BLaER1 treated with 17β-estradiol and CSF1 and Interleukin-3, amounts not matched to agents 10 nM and 100 nM (cell line): ENCODE results near the gene IGSF21.
A peak's percentile ranks its signal among the peaks of the same experiment; 100 is the strongest.

Experiments used
- H3K27ac ChIP-seq, 11 experiments: shearing (Covaris generic); formaldehyde crosslinking; 2 replicates each; pipeline ENCODE4 v1.8.1; 2022
- H3K27me3 ChIP-seq, 11 experiments: shearing (Covaris generic); formaldehyde crosslinking; 2 replicates each; pipeline ENCODE4 v1.8.1; 2022
- H3K36me3 ChIP-seq, 11 experiments: shearing (Covaris generic); formaldehyde crosslinking; 2 replicates each; pipeline ENCODE4 v1.8.1; 2022
- H3K4me1 ChIP-seq, 10 experiments: shearing (Covaris generic); formaldehyde crosslinking; 2 replicates each; pipeline ENCODE4 v1.8.1; 2022
- H3K4me2 ChIP-seq, 11 experiments: shearing (Covaris generic); formaldehyde crosslinking; 2 replicates each; pipeline ENCODE4 v1.8.1; 2022
- H3K4me3 ChIP-seq, 10 experiments: shearing (Covaris generic); formaldehyde crosslinking; 2 replicates each; pipeline ENCODE4 v1.8.1; 2022
- H3K9ac ChIP-seq, 11 experiments: shearing (Covaris generic); formaldehyde crosslinking; 2 replicates each; pipeline ENCODE4 v1.8.1; 2022
- H3K9me3 ChIP-seq, 11 experiments: shearing (Covaris generic); formaldehyde crosslinking; replicated peaks in 1 of 11; 2 replicates each; pipeline ENCODE4 v1.8.1; 2022
- H4K20me1 ChIP-seq, 11 experiments: shearing (Covaris generic); formaldehyde crosslinking; 2 replicates each; pipeline ENCODE4 v1.8.1; 2022
- Cebpa-rat ChIP-seq, 11 experiments: shearing (Covaris generic); IDR thresholded peaks; 2 replicates each; pipeline ENCODE4 v1.8.1; 2022

Gene IGSF21

DNA sequence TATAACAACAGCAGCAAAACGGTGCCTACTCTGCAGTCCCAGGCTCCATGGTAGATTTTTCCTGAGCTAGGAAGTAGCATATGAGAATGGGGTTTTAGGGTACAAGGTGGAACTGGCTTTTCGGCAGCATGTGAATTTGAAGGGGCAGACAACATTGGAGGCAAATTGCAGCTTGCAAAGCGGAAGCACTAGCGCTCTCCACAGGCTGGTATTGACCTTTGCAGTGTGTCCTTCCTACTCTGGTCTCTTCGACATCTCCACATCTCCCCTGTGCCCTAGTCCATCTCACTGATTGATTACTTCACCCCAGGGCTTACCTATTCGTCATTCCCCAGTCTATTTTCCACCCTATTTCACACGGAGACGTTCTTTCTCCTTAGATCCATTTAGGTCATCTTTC is 13.0 kb downstream of the IGSF21 start:
- H3K4me1 ChIP-seq: peaks cover 0 to 39% (median 11%) of the 10 kb centered on the region in 10 experiments; a peak in 14 of 20 replicates
- no peaks in the 10 kb centered on the region for H3K36me3 ChIP-seq
- no peaks in the 10 kb centered on the region for H3K9me3 ChIP-seq
- H4K20me1 ChIP-seq: peaks cover 0 to 10% (median 0%) of the 10 kb centered on the region in 11 experiments; a peak in 1 of 22 replicates
- H3K4me3 ChIP-seq: no peak overlapping the region
- TF ChIP-seq Cebpa-rat (IDR thresholded peaks at IDR 0.05): no peak
- H3K9ac ChIP-seq: no peak overlapping the region
- H3K27ac ChIP-seq: no peak overlapping the region
- H3K27me3 ChIP-seq: no peaks in the 10 kb centered on the region; a peak in 1 of 22 replicates
- no peak overlapping the region for H3K4me2 ChIP-seq

- no peak for TF ChIP-seq Cebpa-rat (IDR thresholded peaks at IDR 0.05)
- H3K4me3 ChIP-seq: no peak overlapping the region
- no peak overlapping the region for H3K27ac ChIP-seq
- peaks cover 0 to 41% (median 11%) of the 10 kb centered on the region in 10 experiments; a peak in 14 of 20 replicates for H3K4me1 ChIP-seq
- no peaks in the 10 kb centered on the region for H3K36me3 ChIP-seq
- no peaks in the 10 kb centered on the region; a peak in 1 of 22 replicates for H3K27me3 ChIP-seq
- H3K4me2 ChIP-seq: no peak overlapping the region
- no peaks in the 10 kb centered on the region for H3K9me3 ChIP-seq
- H3K9ac ChIP-seq: no peak overlapping the region
- H4K20me1 ChIP-seq: peaks cover 0 to 14% (median 0%) of the 10 kb centered on the region in 11 experiments; a peak in 1 of 22 replicates
Observed at GRCh38 chr1:18121072-18121820, 13.6 kb downstream of the IGSF21 start.

- Histone ChIP-seq H3K4me1 (peaks cover 0 to 22% (median 1%) of the 10 kb centered on the region in 10 experiments; a peak in 11 of 20 replicates), H3K9me3 (no peaks in the 10 kb centered on the region), H3K4me2 (no peak overlapping the region), H3K9ac (no peak overlapping the region), H4K20me1 (0 out of 22 replicates have a peak, but pooled peaks cover 0 to 14% (median 0%) of the 10 kb centered on the region in 11 experiments), H3K27ac (no peak overlapping the region), H3K27me3 (no peaks in the 10 kb centered on the region; a peak in 1 of 22 replicates), H3K4me3 (no peak overlapping the region), H3K36me3 (no peaks in the 10 kb centered on the region)
- TF ChIP-seq Cebpa-rat (IDR thresholded peaks at IDR 0.05): no peak
Observed at GRCh38 chr1:18123467-18123992, 15.9 kb downstream of the IGSF21 start.

DNA sequence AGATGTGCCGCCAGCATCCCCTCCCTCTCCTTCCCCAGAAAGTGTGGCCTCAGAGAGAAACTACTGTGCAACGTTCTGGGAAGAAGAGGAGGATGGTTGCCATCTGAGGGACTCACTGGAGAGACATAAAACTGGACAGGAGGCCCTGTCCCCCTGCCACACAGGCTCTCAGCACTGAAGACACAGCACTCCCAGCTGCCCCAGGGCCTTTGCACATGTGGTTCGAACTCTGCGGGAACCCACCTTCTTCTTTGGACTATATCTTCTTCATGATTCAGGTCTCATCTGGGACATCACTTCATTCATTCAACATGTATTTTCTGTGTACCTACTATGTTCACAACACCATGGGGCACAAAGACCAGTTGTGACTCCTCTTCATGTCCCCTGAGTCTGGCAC is 17.4 kb downstream of the IGSF21 start:
- Histone ChIP-seq H3K27me3 (no peaks in the 10 kb centered on the region; a peak in 1 of 22 replicates), H3K4me1 (peaks cover 0 to 10% (median 0%) of the 10 kb centered on the region in 10 experiments; a peak in 4 of 20 replicates), H3K36me3 (no peaks in the 10 kb centered on the region), H3K9me3 (no peaks in the 10 kb centered on the region), H3K4me3 (no peak overlapping the region), H3K27ac (no peak overlapping the region), H3K9ac (no peak overlapping the region), H3K4me2 (no peak overlapping the region), H4K20me1 (0 out of 22 replicates have a peak, but pooled peaks cover 0 to 14% (median 0%) of the 10 kb centered on the region in 11 experiments)
- TF ChIP-seq Cebpa-rat (IDR thresholded peaks at IDR 0.05): no peak

DNA sequence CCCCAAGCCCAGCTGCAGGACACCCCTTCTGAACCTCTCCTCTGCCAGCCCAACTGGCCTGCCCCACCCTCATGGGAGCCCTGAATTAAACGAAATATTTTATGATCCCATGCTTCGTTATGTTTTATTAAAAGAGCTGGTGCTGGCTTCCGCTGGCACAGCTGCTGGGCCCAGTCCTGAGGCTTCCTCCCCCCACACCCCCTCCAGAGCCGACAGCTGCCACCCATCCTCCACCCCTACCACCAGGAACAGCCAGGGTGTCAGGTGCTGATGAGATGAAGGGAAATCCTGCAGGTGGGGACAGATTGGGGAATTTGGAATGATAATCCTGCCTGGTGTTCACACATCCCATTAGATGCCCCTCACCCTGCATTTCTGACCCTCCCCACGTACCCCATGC is 19.0 kb downstream of the IGSF21 start:
- Histone ChIP-seq H3K36me3 (no peaks in the 10 kb centered on the region), H3K9ac (no peak overlapping the region), H3K27me3 (no peaks in the 10 kb centered on the region), H3K4me3 (no peak overlapping the region), H4K20me1 (peaks cover 0 to 14% (median 0%) of the 10 kb centered on the region in 11 experiments; a peak in 1 of 22 replicates), H3K9me3 (no peaks in the 10 kb centered on the region), H3K4me1 (peaks cover 0 to 10% (median 0%) of the 10 kb centered on the region in 10 experiments; a peak in 4 of 20 replicates), H3K27ac (no peak overlapping the region), H3K4me2 (peak overlapping the region in 2 of 11 experiments; percentile 43 to 51; a peak in 3 of 22 replicates)
- no peak for TF ChIP-seq Cebpa-rat (IDR thresholded peaks at IDR 0.05)

DNA sequence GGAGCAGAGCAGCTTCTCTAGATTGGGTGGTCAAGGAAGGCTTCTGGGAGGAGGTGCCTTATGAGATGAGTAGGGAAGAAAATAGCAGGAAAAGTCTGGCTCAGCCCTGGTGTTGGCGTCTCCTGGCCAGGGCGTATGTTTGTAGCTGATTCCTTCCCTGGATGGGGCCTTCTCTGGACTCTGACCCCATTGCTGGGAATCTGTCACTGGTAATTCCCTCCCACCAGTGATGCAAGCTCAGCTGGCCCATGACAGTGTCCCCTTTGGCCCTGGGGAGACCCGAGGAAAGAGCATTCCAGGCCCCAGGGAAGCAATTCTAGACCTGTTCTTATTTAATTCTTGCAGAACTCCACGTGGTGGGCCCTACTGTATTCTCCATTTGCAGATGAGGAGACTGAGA is 20.7 kb downstream of the IGSF21 start:
- Histone ChIP-seq H4K20me1 (peaks cover 0 to 14% (median 0%) of the 10 kb centered on the region in 11 experiments; a peak in 3 of 22 replicates), H3K4me2 (no peak overlapping the region), H3K9ac (no peak overlapping the region), H3K27ac (no peak overlapping the region), H3K9me3 (no peaks in the 10 kb centered on the region), H3K36me3 (no peaks in the 10 kb centered on the region), H3K27me3 (no peaks in the 10 kb centered on the region), H3K4me1 (peaks cover 0 to 10% (median 0%) of the 10 kb centered on the region in 10 experiments; a peak in 4 of 20 replicates), H3K4me3 (no peak overlapping the region)
- no peak for TF ChIP-seq Cebpa-rat (IDR thresholded peaks at IDR 0.05)

DNA sequence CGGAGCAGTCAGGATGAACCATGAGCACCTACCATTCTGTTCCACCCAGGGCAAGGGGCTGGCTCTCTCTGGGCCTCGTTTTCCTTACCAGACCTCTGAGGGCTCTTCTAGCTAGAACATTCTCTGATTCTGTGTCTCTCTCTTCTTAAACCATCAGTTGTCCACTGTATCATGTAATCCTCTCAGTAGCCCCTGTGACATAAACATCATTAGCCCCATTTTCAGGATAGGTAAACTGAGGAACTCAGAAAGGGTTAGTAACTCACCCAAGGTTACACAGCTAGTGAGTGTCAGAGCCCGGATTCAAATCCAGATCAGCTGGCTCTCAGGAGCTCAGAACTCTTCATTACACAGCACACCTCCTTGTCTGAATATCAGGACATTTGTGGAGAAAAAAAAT is 22.8 kb downstream of the IGSF21 start:
- Histone ChIP-seq H4K20me1 (peaks cover 0 to 7% (median 0%) of the 10 kb centered on the region in 11 experiments; a peak in 3 of 22 replicates), H3K27ac (no peak overlapping the region), H3K4me2 (no peak overlapping the region), H3K4me3 (no peak overlapping the region), H3K36me3 (no peaks in the 10 kb centered on the region), H3K9ac (no peak overlapping the region), H3K9me3 (no peaks in the 10 kb centered on the region), H3K27me3 (no peaks in the 10 kb centered on the region), H3K4me1 (peaks cover 0 to 10% (median 0%) of the 10 kb centered on the region in 10 experiments; a peak in 4 of 20 replicates)
- TF ChIP-seq Cebpa-rat (IDR thresholded peaks at IDR 0.05): no peak

DNA sequence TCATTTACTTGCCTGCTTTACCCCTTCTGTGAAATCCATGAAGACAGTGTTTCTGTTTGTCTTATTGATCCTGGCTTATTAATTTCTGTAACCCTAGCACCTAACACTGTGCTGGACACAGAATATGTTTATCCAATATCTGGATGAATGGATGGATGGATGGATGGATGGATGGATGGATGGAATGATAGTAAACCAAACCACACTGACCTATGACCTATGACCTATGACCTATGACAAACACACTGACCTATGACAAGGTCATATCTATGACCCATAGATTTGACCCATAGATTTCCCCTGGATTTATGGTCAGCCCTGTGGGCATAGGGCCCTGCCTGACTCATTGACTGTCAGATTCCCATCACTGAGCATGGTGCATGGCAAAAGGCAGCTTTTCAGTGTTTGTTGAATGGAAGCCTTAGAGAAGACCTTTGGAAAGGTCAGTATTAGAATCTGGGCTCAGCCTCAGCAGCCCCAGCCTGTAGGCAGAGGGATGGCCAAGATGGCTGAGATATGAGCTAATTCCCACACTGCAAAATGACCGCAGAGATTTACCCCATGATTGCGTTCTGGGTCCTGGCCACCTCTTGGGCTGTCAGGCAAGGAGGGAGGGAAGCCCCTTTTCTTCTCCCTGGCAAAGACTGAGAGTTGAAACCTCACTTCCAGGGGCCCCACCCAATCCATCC is 24.6 kb downstream of the IGSF21 start:
- no peak for TF ChIP-seq Cebpa-rat (IDR thresholded peaks at IDR 0.05)
- Histone ChIP-seq H3K27me3 (no peaks in the 10 kb centered on the region), H3K36me3 (no peaks in the 10 kb centered on the region), H3K4me1 (no peaks in the 10 kb centered on the region; a peak in 1 of 20 replicates), H3K9ac (no peak overlapping the region), H3K4me2 (no peak overlapping the region), H4K20me1 (peaks cover 0 to 6% (median 0%) of the 10 kb centered on the region in 11 experiments; a peak in 3 of 22 replicates), H3K9me3 (no peaks in the 10 kb centered on the region), H3K27ac (no peak overlapping the region), H3K4me3 (no peak overlapping the region)
